HepG2 (cell line): ENCODE data around the gene KLRG1. TPM values are rescaled to one million over a fixed set of nuclear protein-coding genes. Genes with fewer than 3 reads are reported as not detected.

ENCODE experiments used
- ATAC-seq: fragments of 200-7000 bp; cut with Tn5 transposase; 3 replicates; pipeline ENCODE4 v1.9.1; 2020; ENCODE audit warnings: mild to moderate bottlenecking, moderate library complexity
- BruUV-seq: library from RNA; stranded (reverse); fragments of 400-500 nt; replicated peaks from 2 replicates; lab custom pipeline; 2021; lab: Mats Ljungman, UMichigan
- CTCF ChIA-PET: fragments of 300-600 bp; formaldehyde crosslinking; extraction: SDS; loops from one replicate; lab custom pipeline; 2021; ENCODE audit warnings: low total read pairs, inconsistent platforms, low intra/inter-chr PET ratio; lab: Yijun Ruan, JAX
- POLR2A ChIA-PET: fragments of 350-600 bp; sonication (Branson Sonifier 250); formaldehyde crosslinking; loops from one replicate; lab custom pipeline; 2020; ENCODE audit warnings: antibody characterized with exemption, inconsistent platforms; lab: Yijun Ruan, JAX
- DNase-seq: peaks from one replicate; pipeline ENCODE4 v3.0.0-alpha.2; 2015; ENCODE audit warnings: low spot score
- FAIRE-seq: peaks from 3 replicates; lab custom pipeline; 2011; peaks lifted over from hg19 to GRCh38; lab: Jason Lieb, UNC
- H2AFZ ChIP-seq: one replicate; pipeline ENCODE4 v1.6.1; 2011; ENCODE audit warnings: low read length, inconsistent platforms
- H3K27ac ChIP-seq: fragments of 300-600 bp; 3 replicates; pipeline ENCODE4 v1.8.0; 2011; ENCODE audit warnings: mixed run types, mild to moderate bottlenecking, mixed read lengths, low read length, inconsistent platforms; ENCODE audit not compliant: insufficient read depth; ENCODE audit errors: extremely low read length
- H3K27me3 ChIP-seq, 2 experiments: fragments of 200-600 bp in 1 of 2; 2 replicates in 1 of 2; 3 replicates in 1 of 2; pipeline versions ENCODE4 v1.6.0 to v1.8.0; 2011; ENCODE audit warnings: low read length in 2 of 2, mild to moderate bottlenecking in 2 of 2, moderate library complexity in 2 of 2, inconsistent platforms in 1 of 2; ENCODE audit not compliant: insufficient read depth in 2 of 2, control insufficient read depth in 1 of 2
- H3K36me3 ChIP-seq, 2 experiments: fragments of 200-600 bp in 1 of 2; replicated peaks in 1 of 2; 2 replicates in 1 of 2; 3 replicates in 1 of 2; pipeline versions ENCODE4 v1.5.1 to v1.8.0; 2011; ENCODE audit warnings: low read length in 2 of 2, inconsistent platforms in 1 of 2; ENCODE audit not compliant: insufficient read depth in 2 of 2, control insufficient read depth in 1 of 2
- H3K4me1 ChIP-seq: 2 replicates; pipeline ENCODE4 v1.5.1; 2012; ENCODE audit warnings: low read length, inconsistent platforms; ENCODE audit not compliant: insufficient read depth
- H3K4me2 ChIP-seq: 2 replicates; pipeline ENCODE4 v1.6.0; 2011; ENCODE audit warnings: low read depth, low read length, inconsistent platforms
- H3K4me3 ChIP-seq, 3 experiments: fragments of 200-600 bp in 1 of 3; sonication (generic), shearing (Covaris generic) in 1 of 3; replicated peaks in 1 of 3; 2 replicates each; pipeline ENCODE4 v1.5.1; 2011 to 2016; ENCODE audit warnings: low read length in 3 of 3, inconsistent platforms in 2 of 3, low read depth in 2 of 3, mild to moderate bottlenecking in 2 of 3, control low read depth in 1 of 3, mixed read lengths in 1 of 3; ENCODE audit not compliant: insufficient read depth in 1 of 3
- H3K79me2 ChIP-seq: one replicate; pipeline ENCODE4 v1.6.1; 2011; ENCODE audit warnings: low read length, inconsistent platforms; ENCODE audit not compliant: insufficient read depth
- H3K9ac ChIP-seq: 2 replicates; pipeline ENCODE4 v1.6.0; 2011; ENCODE audit warnings: mild to moderate bottlenecking, low read depth, low read length, inconsistent platforms; ENCODE audit not compliant: insufficient read depth
- H3K9me3 ChIP-seq: 2 replicates; pipeline ENCODE4 v1.5.1; 2012; ENCODE audit warnings: mild to moderate bottlenecking, low read length
- H4K20me1 ChIP-seq: 2 replicates; pipeline ENCODE4 v1.6.0; 2011; ENCODE audit warnings: inconsistent platforms, mild to moderate bottlenecking, low read length, moderate library complexity; ENCODE audit not compliant: insufficient read depth
- CTCF ChIP-seq: sonication (generic); formaldehyde crosslinking; IDR thresholded peaks from 2 replicates; pipeline ENCODE4 v1.5.0; 2020; ENCODE audit warnings: mild to moderate bottlenecking, missing genetic modification reagents, moderate library complexity
- GPN1 ChIP-seq: sonication (generic); formaldehyde crosslinking; IDR thresholded peaks from 2 replicates; pipeline ENCODE4 v1.5.1; 2020; ENCODE audit warnings: missing genetic modification reagents, borderline replicate concordance
- HHEX ChIP-seq: IDR thresholded peaks from 2 replicates; pipeline ENCODE4 v1.6.1; 2016; ENCODE audit warnings: control low read depth
- NFKB2 ChIP-seq: sonication (generic); formaldehyde crosslinking; IDR thresholded peaks from 2 replicates; pipeline ENCODE4 v1.4.0; 2020; ENCODE audit warnings: missing genetic modification reagents, borderline replicate concordance
- NKX3-1 ChIP-seq: sonication (generic); formaldehyde crosslinking; IDR thresholded peaks from 2 replicates; pipeline ENCODE4 v1.5.0; 2020; ENCODE audit warnings: missing genetic modification reagents
- RBM39 ChIP-seq: fragments of 200-400 bp; formaldehyde crosslinking; IDR thresholded peaks from one replicate; pipeline ENCODE4 v1.6.1; 2018; ENCODE audit warnings: antibody characterized with exemption, mild to moderate bottlenecking, low read depth, low read length; ENCODE audit not compliant: poor library complexity, severe bottlenecking
- RCOR2 ChIP-seq: IDR thresholded peaks from 2 replicates; pipeline ENCODE4 v1.6.1; 2016; ENCODE audit warnings: missing biosample characterization, missing genetic modification reagents
- THAP8 ChIP-seq: sonication (generic); formaldehyde crosslinking; IDR thresholded peaks from 2 replicates; pipeline ENCODE4 v1.5.1; 2020; ENCODE audit warnings: missing genetic modification reagents, mild to moderate bottlenecking, borderline replicate concordance
- ZNF34 ChIP-seq: sonication (generic); formaldehyde crosslinking; IDR thresholded peaks from 2 replicates; pipeline ENCODE4 v1.4.0; 2020; ENCODE audit warnings: mild to moderate bottlenecking, missing genetic modification reagents, borderline replicate concordance
- ZNF609 ChIP-seq: sonication (generic); formaldehyde crosslinking; IDR thresholded peaks from 2 replicates; pipeline ENCODE4 v1.4.0; 2020; ENCODE audit warnings: mild to moderate bottlenecking, missing genetic modification reagents, borderline replicate concordance
- WGBS: methylation state at CpG from one replicate; pipeline ENCODE4 v1.1.6; 2017; ENCODE audit warnings: low lambda C conversion rate; 5-methylcytosine and 5-hydroxymethylcytosine counted together
- in situ Hi-C: cut with HindIII; loops from 2 replicates; pipeline ENCODE4 v1.10.0; 2017; ENCODE audit warnings: low pct_unique_long_range_greater_than_20kb; ENCODE audit not compliant: extremely low pct_ligation_motif_present
- intact Hi-C: fragments of 100-400 bp; cut with micrococcal nuclease; formaldehyde crosslinking; loops from one replicate; pipeline ENCODE4 v1.10.0; 2022; ENCODE audit not compliant: unreplicated experiment
- polyA plus RNA-seq, 8 experiments: library from polyadenylated mRNA; depleted of rRNA in 3 of 8; stranded (reverse) in 7 of 8; unstranded in 1 of 8; fragments of >200 nt; fragmentation: Illumina TruSeq in 4 of 8; extraction: Trizol in 4 of 8; gene quantifications; 2 replicates each; pipeline versions ENCODE4 v1.2.1 to v1.2.3, GENCODE V29; 2011 to 2016; ENCODE audit warnings: low read depth in 4 of 8, missing spikeins in 1 of 8, mixed read lengths in 1 of 8; ENCODE audit not compliant: insufficient read depth in 1 of 8
- total RNA-seq, 5 experiments: library from RNA; depleted of rRNA; stranded (reverse); fragments of >200 nt; fragmentation: Illumina TruSeq; extraction: Trizol; gene quantifications; 2 replicates each; pipeline ENCODE4 v1.2.3, GENCODE V29; 2016; ENCODE audit warnings: low read depth in 1 of 5

The KLRG1 gene
- total and polyA plus RNA-seq, 2 of the 13 experiments (the other 11 are each of a cell fraction or from before 2014, with no cell fraction given), result 1.2 to 1.7 TPM

GRCh38 chr12:9051158-9051550 lies 61.8 kb downstream of the KLRG1 start:
- H4K20me1 ChIP-seq, result no peaks in the 10 kb centered on the region
- BruUV-seq, result no TSS peak
- H3K79me2 ChIP-seq, result no peaks in the 10 kb centered on the region
- no peaks in the 10 kb centered on the region for H3K4me1 ChIP-seq
- H3K27me3 ChIP-seq, result peaks cover 0 to 16% of the 10 kb centered on the region in 2 experiments; a peak in 4 of 5 replicates
- no peak for FAIRE-seq
- no peak overlapping the region for H3K27ac ChIP-seq
- no peak overlapping the region for H3K4me2 ChIP-seq
- POLR2A ChIA-PET, result interaction anchor here (1.0 kb wide), 1 partner anchor 14 kb away, joined by 3 read pairs; no protein-coding TSS in a partner anchor
- no peaks in the 10 kb centered on the region for H3K9me3 ChIP-seq
- intact Hi-C loops, result no loop called here
- no peak for TF ChIP-seq NFKB2 (CRISPR knock-in tag)
- no peak overlapping the region for H3K9ac ChIP-seq
- peak; percentile 46 for ATAC-seq
- WGBS, result 0% methylated on average over 2 of the region's 6 CpGs
- H2AFZ ChIP-seq, result no peak overlapping the region
- in situ Hi-C loops, result no loop called here
- DNase-seq, result no peak
- H3K4me3 ChIP-seq, result no peak overlapping the region
- no peaks in the 10 kb centered on the region for H3K36me3 ChIP-seq
- CTCF ChIA-PET, result no interaction called here

- no peak for DNase-seq
- H3K79me2 ChIP-seq, result no peaks in the 10 kb centered on the region
- H3K27me3 ChIP-seq, result peaks cover 0 to 16% of the 10 kb centered on the region in 2 experiments; a peak in 4 of 5 replicates
- no peak for FAIRE-seq
- no peaks in the 10 kb centered on the region for H4K20me1 ChIP-seq
- no peak overlapping the region for H3K4me3 ChIP-seq
- in situ Hi-C loops (no loop called here), intact Hi-C loops (no loop called here)
- H3K36me3 ChIP-seq, result no peaks in the 10 kb centered on the region
- ChIA-PET POLR2A (no interaction called here), CTCF (no interaction called here)
- no peaks in the 10 kb centered on the region for H3K4me1 ChIP-seq
- no peak for ATAC-seq
- no peak overlapping the region for H3K9ac ChIP-seq
- no peak overlapping the region for H3K27ac ChIP-seq
- no peak overlapping the region for H2AFZ ChIP-seq
- no TSS peak for BruUV-seq
- no peaks in the 10 kb centered on the region for H3K9me3 ChIP-seq
- 35% methylated on average over 1 of the region's 1 CpG for WGBS
- H3K4me2 ChIP-seq, result no peak overlapping the region
- no peak for TF ChIP-seq CTCF (CRISPR knock-in tag)
- TF ChIP-seq ZNF609 (CRISPR knock-in tag), result no peak
- no peak for TF ChIP-seq THAP8 (CRISPR knock-in tag)
- no peak for TF ChIP-seq GPN1
- no peak for TF ChIP-seq HHEX (CRISPR knock-in tag)
- TF ChIP-seq RCOR2, result no peak
- no peak for TF ChIP-seq NKX3-1 (CRISPR knock-in tag)
- no peak for TF ChIP-seq RBM39
- TF ChIP-seq ZNF34, result no peak
These were observed 63.3 kb downstream of the KLRG1 start for GRCh38 chr12:9052610-9053009.
